GM12873 (cell line): ENCODE results near the gene DEFB108B.
"Not testable (repeated sequence)": the region's sequence is repeated elsewhere in the genome, so short reads cannot be mapped to it uniquely, and the experiment has no call there.

Experiments used
- TF ChIP-seq, protein P1 (sequence below): IDR thresholded peaks from 2 replicates; pipeline ENCODE4 v1.5.1; 2012; ENCODE audit warnings: low read depth, mild to moderate bottlenecking, moderate library complexity, low read length, control low read depth; ENCODE audit not compliant: insufficient read depth; ENCODE audit errors: missing control alignments

DEFB108B gene, protein sequence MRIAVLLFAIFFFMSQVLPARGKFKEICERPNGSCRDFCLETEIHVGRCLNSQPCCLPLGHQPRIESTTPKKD

DNA sequence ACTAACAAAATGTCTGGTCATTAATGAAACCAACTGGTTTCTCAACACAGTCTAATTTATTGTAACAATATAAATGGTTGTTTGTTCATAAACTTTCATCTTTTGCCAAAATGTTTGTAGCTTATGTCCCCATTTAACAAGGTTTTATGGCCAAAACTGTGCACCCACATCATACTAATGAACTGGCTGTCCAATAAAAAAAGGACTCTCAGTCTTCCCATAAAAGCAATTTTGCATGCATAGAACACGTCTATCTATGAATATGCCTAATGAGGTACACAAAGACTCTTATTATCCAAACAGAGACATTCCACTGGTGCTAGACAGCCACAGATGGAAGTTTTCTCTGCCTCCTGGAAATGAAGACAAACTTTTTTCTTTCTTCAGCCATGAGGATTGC lies at the start of gene DEFB108B:
Gene DEFB108B, plus strand, starts transcription at position 390 of the 400 bp plus-strand sequence. Its CDS starts 0 bp downstream, at position 390.
- TF ChIP-seq, protein P1, sequence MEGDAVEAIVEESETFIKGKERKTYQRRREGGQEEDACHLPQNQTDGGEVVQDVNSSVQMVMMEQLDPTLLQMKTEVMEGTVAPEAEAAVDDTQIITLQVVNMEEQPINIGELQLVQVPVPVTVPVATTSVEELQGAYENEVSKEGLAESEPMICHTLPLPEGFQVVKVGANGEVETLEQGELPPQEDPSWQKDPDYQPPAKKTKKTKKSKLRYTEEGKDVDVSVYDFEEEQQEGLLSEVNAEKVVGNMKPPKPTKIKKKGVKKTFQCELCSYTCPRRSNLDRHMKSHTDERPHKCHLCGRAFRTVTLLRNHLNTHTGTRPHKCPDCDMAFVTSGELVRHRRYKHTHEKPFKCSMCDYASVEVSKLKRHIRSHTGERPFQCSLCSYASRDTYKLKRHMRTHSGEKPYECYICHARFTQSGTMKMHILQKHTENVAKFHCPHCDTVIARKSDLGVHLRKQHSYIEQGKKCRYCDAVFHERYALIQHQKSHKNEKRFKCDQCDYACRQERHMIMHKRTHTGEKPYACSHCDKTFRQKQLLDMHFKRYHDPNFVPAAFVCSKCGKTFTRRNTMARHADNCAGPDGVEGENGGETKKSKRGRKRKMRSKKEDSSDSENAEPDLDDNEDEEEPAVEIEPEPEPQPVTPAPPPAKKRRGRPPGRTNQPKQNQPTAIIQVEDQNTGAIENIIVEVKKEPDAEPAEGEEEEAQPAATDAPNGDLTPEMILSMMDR: not testable (repeated sequence)

- TF ChIP-seq, protein P1: no peak
These were observed 45.7 kb upstream of the DEFB108B start for GRCh38 chr11:71787098-71787823.

DNA sequence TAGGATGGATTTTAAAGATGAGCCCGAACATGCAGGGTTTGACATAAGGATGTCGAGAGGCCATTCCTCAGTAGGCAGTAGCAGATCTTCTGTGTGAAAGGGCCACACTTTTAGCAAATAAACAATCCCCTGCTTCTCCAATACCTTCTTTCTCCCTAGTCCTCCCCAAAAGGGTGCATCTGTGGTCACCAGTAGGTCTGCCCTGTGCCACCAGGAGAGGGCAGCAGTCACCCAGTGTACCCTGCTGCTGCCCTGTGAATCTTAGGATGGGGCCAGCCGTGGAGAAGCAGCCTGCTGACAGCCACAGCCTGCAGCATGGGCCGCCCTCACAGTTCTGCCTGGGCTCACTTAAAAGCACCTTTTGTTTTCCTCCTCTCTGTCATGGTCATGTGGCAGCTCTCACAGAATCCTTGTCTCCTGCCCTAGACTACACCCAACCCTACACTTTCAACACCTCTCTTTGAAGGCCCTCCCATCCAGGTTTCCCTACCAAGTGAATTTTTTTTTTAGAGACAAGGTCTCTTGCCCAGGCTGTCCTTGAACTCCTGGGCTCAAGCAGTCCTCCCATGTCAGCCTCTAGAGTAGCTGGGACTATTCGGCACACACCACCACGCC lies 40.3 kb upstream of the DEFB108B start:
- TF ChIP-seq, protein P1: peak; percentile 49

GRCh38 chr11:71800335-71800953 lies 32.6 kb upstream of the DEFB108B start:
- TF ChIP-seq, protein P1: peak; percentile 87

DNA sequence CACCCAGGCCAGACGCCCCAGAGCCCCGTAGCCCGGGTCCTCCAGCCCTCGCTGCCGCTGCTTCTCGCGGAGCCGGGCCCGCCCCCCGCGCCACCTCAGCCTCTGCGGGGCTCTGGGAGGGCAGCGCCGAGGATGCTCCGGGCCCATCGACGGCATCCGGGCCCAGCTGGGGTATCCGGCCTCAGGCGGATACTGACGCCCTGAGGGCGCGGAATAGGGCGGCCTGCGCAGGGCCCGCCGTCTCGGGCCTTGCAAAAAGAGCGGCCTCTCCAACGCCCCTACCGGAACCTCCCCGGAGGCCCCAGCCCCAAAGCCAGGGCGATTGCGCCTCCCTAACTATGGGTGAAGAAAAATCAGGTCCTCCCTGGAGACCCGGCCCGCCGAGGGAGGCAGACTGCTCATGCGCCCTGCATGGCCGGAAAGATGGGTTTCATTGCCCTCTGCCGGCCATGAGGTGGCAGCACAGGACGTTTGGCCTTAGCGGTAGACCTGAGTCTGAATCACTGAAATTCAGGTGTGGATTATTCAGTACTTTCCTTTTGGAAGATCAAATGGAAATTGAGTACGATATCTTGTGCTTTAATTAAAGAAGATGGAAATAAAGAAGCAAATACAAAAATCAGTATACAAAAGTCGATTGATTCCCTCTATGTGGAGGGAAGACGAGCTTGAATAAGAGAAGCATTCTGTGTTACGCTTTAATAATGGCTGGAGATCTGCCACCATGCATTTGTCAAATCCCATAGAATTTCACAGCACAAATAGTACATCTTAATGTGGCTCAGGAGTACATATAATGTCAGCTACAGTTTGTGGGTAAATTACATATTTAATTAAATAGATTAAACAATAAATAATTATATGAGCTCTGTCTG lies 19.3 kb upstream of the DEFB108B start:
- TF ChIP-seq, protein P1: peak; percentile 71

DNA sequence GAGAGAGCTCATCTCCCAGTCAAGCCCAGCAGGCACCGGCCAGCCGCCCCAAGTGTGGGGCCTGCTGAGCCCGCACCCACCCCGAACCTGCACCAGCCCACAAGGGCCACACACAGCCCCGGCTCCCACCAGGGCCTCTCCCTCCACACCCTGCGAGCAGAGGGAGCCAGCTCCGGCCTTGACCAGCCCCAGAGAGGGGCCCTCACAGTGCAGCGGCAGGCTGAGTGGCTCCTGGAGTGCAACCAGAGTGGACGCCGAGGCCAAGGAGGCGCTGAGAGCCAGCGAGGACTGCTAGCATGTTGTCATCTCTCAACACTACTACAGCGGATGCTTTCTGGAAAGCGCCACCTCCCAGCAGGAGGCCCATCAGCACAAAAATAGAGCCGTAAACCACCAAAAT lies 10.9 kb downstream of the DEFB108B start:
- TF ChIP-seq, protein P1: no peak
